ENCODE measurements around the gene SLC16A5. TPM values are rescaled to one million over a fixed set of nuclear protein-coding genes. Genes with fewer than 3 reads are reported as not detected.

The SLC16A5 gene
- total RNA-seq, 1 experiment from 2014 or later = 17.1 TPM

GRCh38 chr17:75114552-75115314, 27.0 kb downstream of the SLC16A5 start:
- Histone ChIP-seq H3K9me3 (ENCODE audit: control insufficient read depth, low read depth, low read length) (no peaks in the 10 kb centered on the region), H4K20me1 (ENCODE audit: control insufficient read depth, insufficient read depth, insufficient read length) (no peaks in the 10 kb centered on the region), H3K56ac (ENCODE audit: insufficient read length, low read depth, low read length) (no peak overlapping the region), H3K4ac (ENCODE audit: low read depth, low read length) (no peak overlapping the region), H2BK15ac (ENCODE audit: low read depth, low read length) (no peak overlapping the region), H2BK20ac (ENCODE audit: low read depth, low read length, poor library complexity, severe bottlenecking) (no peak overlapping the region), H3T11ph (ENCODE audit: low read length) (no peak overlapping the region), H3K23ac (ENCODE audit: insufficient read length, low read depth, low read length) (no peak overlapping the region), H3K18ac (ENCODE audit: insufficient read length, low read depth, low read length) (no peak overlapping the region), H3K27me3 (ENCODE audit: insufficient read depth, low read length) (no peaks in the 10 kb centered on the region), H3K23me2 (ENCODE audit: insufficient read length, low read depth, low read length, poor library complexity, severe bottlenecking) (no peaks in the 10 kb centered on the region), H4K91ac (ENCODE audit: insufficient read length, low read depth, low read length) (no peak overlapping the region), H2BK120ac (ENCODE audit: low read depth, low read length, poor library complexity, severe bottlenecking) (no peak overlapping the region), H4K5ac (ENCODE audit: insufficient read length, low read depth, low read length) (no peak overlapping the region), H2AK5ac (ENCODE audit: insufficient read length, low read length) (no peak overlapping the region), H3K27ac (ENCODE audit: insufficient read length, low read depth, low read length) (no peak overlapping the region), H3K79me1 (ENCODE audit: insufficient read depth, low read depth, low read length, poor library complexity, severe bottlenecking) (peaks cover 6% of the 10 kb centered on the region), H2AFZ (ENCODE audit: low read length) (no peak overlapping the region), H3K14ac (ENCODE audit: insufficient read depth, low read length) (no peak overlapping the region), H3K79me2 (ENCODE audit: insufficient read depth, low read length) (no peaks in the 10 kb centered on the region), H3K4me2 (ENCODE audit: insufficient read depth, insufficient read length, low read length) (no peak overlapping the region), H2BK12ac (ENCODE audit: insufficient read length, low read depth, low read length) (no peak overlapping the region), H4K8ac (replicated peaks; ENCODE audit: insufficient read length, low read depth, low read length) (no peak overlapping the region), H3K4me1 (ENCODE audit: insufficient read depth, low read length) (no peaks in the 10 kb centered on the region), H2BK5ac (ENCODE audit: insufficient read length, low read length) (no peak overlapping the region), H3K9ac (ENCODE audit: extremely low read depth, insufficient read length, low read length) (no peak overlapping the region)
- Mint-ChIP-seq H3K27ac (peak overlapping the region; percentile 48 to 94 (median 50); a peak in 6 of 7 replicates), H3K9me3 (no peaks in the 10 kb centered on the region), H3K27me3 (ENCODE audit: low read depth) (no peaks in the 10 kb centered on the region; the same call in 1 of the 2 replicates), H3K36me3 (ENCODE audit: insufficient read depth in 1 of 3, low read depth in 3 of 3) (peaks cover 10 to 41% (median 23%) of the 10 kb centered on the region in 3 experiments; a peak in 6 of 7 replicates), H3K4me1 (peaks cover 15% of the 10 kb centered on the region in 2 experiments), H3K4me3 (no peak overlapping the region)
- no peak for DNase-seq
- no peak for TF ChIP-seq CTCF (conservative IDR thresholded peaks at IDR 0.05)
- WGBS (ENCODE audit: extremely low coverage, insufficient read length, low lambda C conversion rate) = no CpG with 5 or more reads among the region's 19 CpGs
